SKM-1 treated with dmso at 0.1 percent for 144 hours (cell line): ENCODE results near the gene ICAM3.
"Not testable (repeated sequence)": the region's sequence is repeated elsewhere in the genome, so short reads cannot be mapped to it uniquely, and the experiment has no call there.

Experiments
- DNase-seq: peaks from one replicate; lab custom pipeline; 2025; ENCODE audit not compliant: unreplicated experiment; lab: John Stamatoyannopoulos, UW

The ICAM3 gene

GRCh38 chr19:10352764-10353671 lies 13.6 kb upstream of the ICAM3 start:
- no peak for DNase-seq

GRCh38 chr19:10346509-10346908 lies 7.1 kb upstream of the ICAM3 start:
- DNase-seq, result peak; percentile 87

- no peak for DNase-seq
Observed at GRCh38 chr19:10344780-10345179, 5.4 kb upstream of the ICAM3 start.

- no peak for DNase-seq
Observed at GRCh38 chr19:10343495-10343894, 4.1 kb upstream of the ICAM3 start.

- DNase-seq, result no peak
Observed at GRCh38 chr19:10339977-10340376, 553 bp upstream of the ICAM3 start.

- no peak for DNase-seq
Observed at GRCh38 chr19:10338940-10339339, 484 bp downstream of the ICAM3 start.

GRCh38 chr19:10336725-10337124 lies 2.7 kb downstream of the ICAM3 start:
- not testable (repeated sequence) for DNase-seq

- DNase-seq, result no peak
Observed at GRCh38 chr19:10335352-10335985, 4.0 kb downstream of the ICAM3 start.

- peak; percentile 28 for DNase-seq
Observed at GRCh38 chr19:10334588-10335351, 4.7 kb downstream of the ICAM3 start.

GRCh38 chr19:10333758-10334587 lies 5.5 kb downstream of the ICAM3 start:
- DNase-seq, result no peak

GRCh38 chr19:10332965-10333757 lies 6.3 kb downstream of the ICAM3 start, which contains the start of gene RAVER1:
Gene RAVER1, minus strand, starts transcription at chr19:10333529. Its CDS starts 22 bp downstream, at chr19:10333507.
- peak; percentile 90 for DNase-seq

GRCh38 chr19:10332158-10332964 lies 7.1 kb downstream of the ICAM3 start:
- DNase-seq, result no peak

- no peak for DNase-seq
Observed at GRCh38 chr19:10329555-10329954, 9.9 kb downstream of the ICAM3 start.

GRCh38 chr19:10328558-10329429 lies 10.6 kb downstream of the ICAM3 start:
- no peak for DNase-seq

- no peak for DNase-seq
Observed at GRCh38 chr19:10327793-10328192, 11.6 kb downstream of the ICAM3 start.

- DNase-seq, result no peak
Observed at GRCh38 chr19:10325732-10326131, 13.7 kb downstream of the ICAM3 start.

- DNase-seq, result no peak
Observed at GRCh38 chr19:10321874-10322835, 17.3 kb downstream of the ICAM3 start.
